PC-9 (cell line): Measurements from ENCODE around the gene KRT9. TPM values are rescaled to one million over a fixed set of nuclear protein-coding genes. Genes with fewer than 3 reads are reported as not detected.

ENCODE experiments used
- BruUV-seq: library from RNA; stranded (reverse); fragments of 400-500 nt; replicated peaks from 2 replicates; lab custom pipeline; 2021; lab: Mats Ljungman, UMichigan
- CTCF ChIA-PET: fragments of 300-600 bp; sonication (Branson Sonifier 250); formaldehyde crosslinking; loops from one replicate; lab custom pipeline; 2022; ENCODE audit warnings: antibody characterized with exemption; lab: Charles Lee
- POLR2A ChIA-PET: fragments of 300-600 bp; sonication (Branson Sonifier 250); formaldehyde crosslinking; loops from one replicate; lab custom pipeline; 2022; ENCODE audit warnings: antibody characterized with exemption; ENCODE audit not compliant: unreplicated experiment; lab: Charles Lee
- DNase-seq, 2 experiments: peaks; one replicate each; pipeline versions ENCODE4 v3.0.0 to v3.0.0-alpha.2; 2015 to 2022; ENCODE audit warnings: mixed read lengths in 1 of 2
- H2AFZ ChIP-seq: fragments of 200-600 bp; sonication (generic); 2 replicates; pipeline ENCODE4 v1.8.1; 2017; ENCODE audit warnings: antibody characterized with exemption
- H3F3A ChIP-seq: fragments of 200-600 bp; sonication (generic); 2 replicates; pipeline ENCODE4 v1.8.1; 2017; ENCODE audit warnings: antibody characterized with exemption, mild to moderate bottlenecking, low read depth; ENCODE audit not compliant: insufficient read depth
- H3K27ac ChIP-seq: fragments of 200-600 bp; sonication (generic); 2 replicates; pipeline ENCODE4 v1.6.1; 2016; ENCODE audit warnings: mixed run types
- H3K27me3 ChIP-seq: fragments of 200-600 bp; sonication (generic); 2 replicates; pipeline ENCODE4 v1.6.1; 2016; ENCODE audit warnings: low read depth, mixed run types; ENCODE audit not compliant: insufficient read depth
- H3K36me3 ChIP-seq: fragments of 200-600 bp; sonication (generic); 2 replicates; pipeline ENCODE4 v1.6.1; 2016; ENCODE audit warnings: low read depth, mixed run types
- H3K4me1 ChIP-seq: fragments of 200-600 bp; sonication (generic); replicated peaks from 2 replicates; pipeline ENCODE4 v1.6.1; 2016; ENCODE audit warnings: mixed run types; ENCODE audit not compliant: insufficient read depth
- H3K4me2 ChIP-seq: fragments of 200-600 bp; sonication (generic); 2 replicates; pipeline ENCODE4 v1.6.1; 2017; ENCODE audit warnings: mixed run types
- H3K4me3 ChIP-seq: fragments of 200-600 bp; sonication (generic); 2 replicates; pipeline ENCODE4 v1.6.1; 2016; ENCODE audit warnings: mixed run types
- H3K79me2 ChIP-seq: fragments of 200-600 bp; sonication (generic); 2 replicates; pipeline ENCODE4 v1.6.1; 2017; ENCODE audit warnings: low read depth, mixed run types
- H3K9me2 ChIP-seq: fragments of 200-600 bp; sonication (generic); 2 replicates; pipeline ENCODE4 v1.8.1; 2017; ENCODE audit warnings: mild to moderate bottlenecking; ENCODE audit not compliant: insufficient read depth
- H3K9me3 ChIP-seq: fragments of 200-600 bp; sonication (generic); 2 replicates; pipeline ENCODE4 v1.8.1; 2016; ENCODE audit warnings: low read depth; ENCODE audit not compliant: insufficient read depth
- H4K20me1 ChIP-seq: fragments of 200-600 bp; sonication (generic); 2 replicates; pipeline ENCODE4 v1.8.1; 2017; ENCODE audit not compliant: insufficient read depth
- EZH2 ChIP-seq: fragments of 200-600 bp; sonication (generic); IDR thresholded peaks from 2 replicates; pipeline ENCODE4 v1.8.0; 2017; ENCODE audit warnings: antibody characterized with exemption, low read depth
- intact Hi-C: fragments of 100-400 bp; cut with micrococcal nuclease; formaldehyde crosslinking; loops from one replicate; pipeline ENCODE4 v1.10.0; 2022; ENCODE audit not compliant: unreplicated experiment
- total RNA-seq: library from RNA; stranded (reverse); gene quantifications from 2 replicates; pipeline ENCODE4 v1.2.3, GENCODE V29; 2021
- TF ChIP-seq, protein P1 (sequence below): fragments of 200-600 bp; sonication (generic); conservative IDR thresholded peaks from 2 replicates; pipeline ENCODE4 v1.6.1; 2017; ENCODE audit warnings: mixed run types, antibody characterized with exemption, mild to moderate bottlenecking, moderate library complexity

KRT9 gene
- total RNA-seq, 1 experiment from 2014 or later, result 0.55 TPM

GRCh38 chr17:41519501-41520224, 52.2 kb downstream of the KRT9 start:
- Histone ChIP-seq H3K9me3 (no peaks in the 10 kb centered on the region), H3K4me2 (peak overlapping the region; percentile 69), H3K4me1 (peaks cover 77% of the 10 kb centered on the region), H3F3A (peaks cover 63% of the 10 kb centered on the region), H3K36me3 (peaks cover 16% of the 10 kb centered on the region), H3K27me3 (no peaks in the 10 kb centered on the region), H3K27ac (peak overlapping the region; percentile 95), H4K20me1 (peaks cover 5% of the 10 kb centered on the region; the same call in 1 of the 2 replicates), H3K9me2 (no peaks in the 10 kb centered on the region), H3K79me2 (peaks cover 35% of the 10 kb centered on the region), H3K4me3 (peak overlapping the region; percentile 36; the same call in 1 of the 2 replicates), H2AFZ (no peak overlapping the region)
- TF ChIP-seq, protein P1, sequence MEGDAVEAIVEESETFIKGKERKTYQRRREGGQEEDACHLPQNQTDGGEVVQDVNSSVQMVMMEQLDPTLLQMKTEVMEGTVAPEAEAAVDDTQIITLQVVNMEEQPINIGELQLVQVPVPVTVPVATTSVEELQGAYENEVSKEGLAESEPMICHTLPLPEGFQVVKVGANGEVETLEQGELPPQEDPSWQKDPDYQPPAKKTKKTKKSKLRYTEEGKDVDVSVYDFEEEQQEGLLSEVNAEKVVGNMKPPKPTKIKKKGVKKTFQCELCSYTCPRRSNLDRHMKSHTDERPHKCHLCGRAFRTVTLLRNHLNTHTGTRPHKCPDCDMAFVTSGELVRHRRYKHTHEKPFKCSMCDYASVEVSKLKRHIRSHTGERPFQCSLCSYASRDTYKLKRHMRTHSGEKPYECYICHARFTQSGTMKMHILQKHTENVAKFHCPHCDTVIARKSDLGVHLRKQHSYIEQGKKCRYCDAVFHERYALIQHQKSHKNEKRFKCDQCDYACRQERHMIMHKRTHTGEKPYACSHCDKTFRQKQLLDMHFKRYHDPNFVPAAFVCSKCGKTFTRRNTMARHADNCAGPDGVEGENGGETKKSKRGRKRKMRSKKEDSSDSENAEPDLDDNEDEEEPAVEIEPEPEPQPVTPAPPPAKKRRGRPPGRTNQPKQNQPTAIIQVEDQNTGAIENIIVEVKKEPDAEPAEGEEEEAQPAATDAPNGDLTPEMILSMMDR, result no peak
- TF ChIP-seq EZH2, result no peak
- CTCF ChIA-PET, result interaction anchor here (0.6 to 4.7 kb wide), 3 partner anchors 29 to 146 kb away, joined by 3 to 51 read pairs (median 4); no protein-coding TSS in a partner anchor
- POLR2A ChIA-PET, result interaction anchor here (0.6 to 5.8 kb wide), 4 partner anchors 13 to 895 kb away, joined by 3 to 75 read pairs (median 5); partner anchors contain the start of gene KRT13
- peak; percentile 79 to 83 for DNase-seq
- intact Hi-C loops, result loop anchor here (1.0 to 10.0 kb wide), 2 partner anchors 12 to 195 kb away; no protein-coding TSS in a partner anchor
- no TSS peak for BruUV-seq

DNA sequence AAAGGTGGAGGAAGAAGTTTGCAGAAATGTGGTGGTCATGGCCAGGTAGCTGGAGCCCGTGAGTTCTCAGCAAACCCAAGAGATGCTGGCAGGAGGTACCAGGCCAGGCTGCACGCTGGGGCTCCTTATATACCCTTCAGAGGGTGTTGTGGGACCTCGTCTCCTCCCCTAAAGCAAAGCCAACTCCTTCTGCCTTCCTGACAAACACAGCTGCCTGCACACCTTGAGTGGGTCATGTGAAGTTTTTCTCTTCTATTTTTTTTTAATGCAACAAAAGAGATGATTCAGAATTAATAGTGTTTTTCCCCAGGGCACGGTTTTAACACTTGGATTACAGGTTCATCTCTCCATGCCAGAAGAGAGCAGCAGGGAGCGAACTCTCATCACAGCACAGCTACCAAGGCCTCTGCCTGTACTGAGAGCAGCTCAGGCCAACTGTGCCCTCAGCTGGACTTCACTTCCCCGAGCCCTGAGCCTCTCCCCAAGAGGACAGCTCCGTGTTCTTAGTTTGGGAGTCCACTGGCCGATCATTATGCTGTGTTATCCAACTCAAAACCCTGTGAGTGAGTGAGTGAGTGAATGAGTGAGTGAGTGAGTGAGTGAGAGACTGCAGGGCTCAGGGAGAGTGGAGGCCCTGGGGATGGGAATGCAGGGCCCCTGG, 52.9 kb downstream of the KRT9 start, which contains the start of gene KRT15:
TSS of gene KRT15 (minus strand) at position 102 of the 661 bp plus-strand sequence. CDS start at position 39, 63 bp downstream.
- intact Hi-C loops, result loop anchor here (1.0 kb wide), 1 partner anchor 12 kb away; no protein-coding TSS in a partner anchor
- H3K4me3 ChIP-seq, result peak within 1 kb of the TSS; percentile 36; the same call in 1 of the 2 replicates

More for the DNA sequence above, 52.9 kb downstream of the KRT9 start, which contains the start of gene KRT15:
- Histone ChIP-seq H3K27me3 (no peaks in the 10 kb centered on the region), H4K20me1 (peaks cover 5% of the 10 kb centered on the region; the same call in 1 of the 2 replicates), H2AFZ (no peak within 1 kb of the TSS), H3F3A (peaks cover 56% of the 10 kb centered on the region), H3K9me2 (no peaks in the 10 kb centered on the region), H3K9me3 (no peaks in the 10 kb centered on the region), H3K27ac (peak within 1 kb of the TSS; percentile 95), H3K4me2 (peak within 1 kb of the TSS; percentile 69), H3K79me2 (peaks cover 28% of the 10 kb centered on the region), H3K4me1 (peaks cover 70% of the 10 kb centered on the region), H3K36me3 (peaks cover 9% of the 10 kb centered on the region)
- ChIA-PET CTCF (interaction anchor here (0.6 to 4.7 kb wide), 3 partner anchors 23 to 700 kb away, joined by 6 to 51 read pairs (median 15); no protein-coding TSS in a partner anchor), POLR2A (interaction anchor here (0.6 to 5.8 kb wide), 4 partner anchors 9 to 19 kb away, joined by 3 to 75 read pairs (median 4); partner anchors contain the start of genes KRT13 and KRT19)
- TF ChIP-seq EZH2, result no peak
- TF ChIP-seq, protein P1, result no peak; the same call in 1 of the 2 replicates
- peak in 1 of 2 experiments; percentile 86 for DNase-seq
- BruUV-seq, result no TSS peak
